HEK293 (cell line): ENCODE results near the gene RNF224.

Source experiments
- CTCF ChIA-PET: fragments of 350-600 bp; formaldehyde crosslinking; extraction: SDS; loops from one replicate; lab custom pipeline; 2021; ENCODE audit warnings: antibody characterized with exemption; lab: Yijun Ruan, JAX
- POLR2A ChIA-PET: fragments of 300-600 bp; formaldehyde crosslinking; extraction: SDS; loops from one replicate; lab custom pipeline; 2020; ENCODE audit warnings: antibody characterized with exemption, inconsistent platforms; lab: Yijun Ruan, JAX
- H3K27ac ChIP-seq: fragments of 200-500 bp; sonication (Bioruptor generic); 2 replicates; pipeline ENCODE4 v1.5.1; 2014; ENCODE audit warnings: low read depth, low read length, control low read depth, inconsistent platforms; ENCODE audit errors: extremely low read depth
- H3K36me3 ChIP-seq, 2 experiments: fragments of 200-500 bp in 1 of 2; sonication (Bioruptor generic) in 1 of 2; 1 replicate in 1 of 2; 2 replicates in 1 of 2; pipeline ENCODE4 v1.5.1; 2014 to 2017; ENCODE audit warnings: inconsistent platforms in 2 of 2, low read length in 2 of 2; ENCODE audit not compliant: control insufficient read depth in 2 of 2, insufficient read depth in 1 of 2
- H3K4me1 ChIP-seq: fragments of 200-500 bp; sonication (Bioruptor generic); 2 replicates; pipeline ENCODE4 v1.5.1; 2014; ENCODE audit warnings: mild to moderate bottlenecking, low read length, inconsistent platforms; ENCODE audit not compliant: control insufficient read depth, insufficient read depth
- H3K4me3 ChIP-seq: 2 replicates; pipeline ENCODE4 v1.5.1; 2011; ENCODE audit warnings: low read depth, mild to moderate bottlenecking, control low read depth, low read length, moderate library complexity
- H3K9me3 ChIP-seq: fragments of 200-500 bp; sonication (Bioruptor generic); 2 replicates; pipeline ENCODE4 v1.5.1; 2014; ENCODE audit warnings: low read depth, low read length, inconsistent platforms; ENCODE audit not compliant: control insufficient read depth, insufficient read depth
- AEBP2 ChIP-seq: fragments of 450-650 bp; formaldehyde crosslinking; IDR thresholded peaks from 2 replicates; pipeline ENCODE4 v1.5.1; 2016; ENCODE audit warnings: missing biosample characterization, missing genetic modification characterization, borderline replicate concordance
- GLIS2 ChIP-seq: fragments of 450-650 bp; formaldehyde crosslinking; IDR thresholded peaks from 2 replicates; pipeline ENCODE4 v1.5.1; 2016; ENCODE audit warnings: missing biosample characterization, missing genetic modification characterization
- KLF7 ChIP-seq: fragments of 450-650 bp; formaldehyde crosslinking; IDR thresholded peaks from 2 replicates; pipeline ENCODE4 v1.5.1; 2016; ENCODE audit warnings: missing biosample characterization, missing genetic modification characterization, borderline replicate concordance
- SALL2 ChIP-seq: fragments of 450-650 bp; formaldehyde crosslinking; IDR thresholded peaks from 2 replicates; pipeline ENCODE4 v1.5.0; 2017; ENCODE audit warnings: missing biosample characterization, mild to moderate bottlenecking, missing genetic modification characterization, borderline replicate concordance
- SCRT1 ChIP-seq: fragments of 450-650 bp; formaldehyde crosslinking; IDR thresholded peaks from 2 replicates; pipeline ENCODE4 v1.5.1; 2016; ENCODE audit warnings: missing biosample characterization, missing genetic modification characterization, borderline replicate concordance
- SCRT2 ChIP-seq: fragments of 450-650 bp; formaldehyde crosslinking; IDR thresholded peaks from 2 replicates; pipeline ENCODE4 v1.5.1; 2016; ENCODE audit warnings: missing biosample characterization, missing genetic modification characterization
- ZNF112 ChIP-seq: fragments of 450-650 bp; formaldehyde crosslinking; IDR thresholded peaks from 2 replicates; pipeline ENCODE4 v1.5.0; 2017; ENCODE audit warnings: missing biosample characterization, missing genetic modification characterization
- ZNF148 ChIP-seq: fragments of 450-650 bp; formaldehyde crosslinking; IDR thresholded peaks from 2 replicates; pipeline ENCODE4 v1.5.0; 2017; ENCODE audit warnings: missing biosample characterization, missing genetic modification characterization, borderline replicate concordance
- ZNF155 ChIP-seq: fragments of 450-650 bp; formaldehyde crosslinking; IDR thresholded peaks from 2 replicates; pipeline ENCODE4 v1.5.1; 2016; ENCODE audit warnings: missing biosample characterization, missing genetic modification characterization
- ZNF354C ChIP-seq: fragments of 450-650 bp; formaldehyde crosslinking; IDR thresholded peaks from 2 replicates; pipeline ENCODE4 v1.5.1; 2016; ENCODE audit warnings: missing biosample characterization, missing genetic modification characterization, low read depth, borderline replicate concordance
- ZNF362 ChIP-seq: fragments of 450-650 bp; formaldehyde crosslinking; IDR thresholded peaks from 2 replicates; pipeline ENCODE4 v1.5.1; 2016; ENCODE audit warnings: missing biosample characterization, missing genetic modification characterization
- ZNF416 ChIP-seq: fragments of 450-650 bp; formaldehyde crosslinking; IDR thresholded peaks from 2 replicates; pipeline ENCODE4 v1.5.1; 2016; ENCODE audit warnings: missing biosample characterization, missing genetic modification characterization
- ZNF426 ChIP-seq: fragments of 450-650 bp; formaldehyde crosslinking; IDR thresholded peaks from 2 replicates; pipeline ENCODE4 v1.5.1; 2017; ENCODE audit warnings: missing biosample characterization, missing genetic modification characterization, mild to moderate bottlenecking, inconsistent platforms, moderate library complexity
- ZNF521 ChIP-seq: fragments of 450-650 bp; formaldehyde crosslinking; IDR thresholded peaks from 2 replicates; pipeline ENCODE4 v1.5.1; 2017; ENCODE audit warnings: missing biosample characterization, mild to moderate bottlenecking, missing genetic modification characterization
- ZNF530 ChIP-seq: fragments of 450-650 bp; formaldehyde crosslinking; IDR thresholded peaks from 2 replicates; pipeline ENCODE4 v1.5.1; 2016; ENCODE audit warnings: low read depth, missing biosample characterization, missing genetic modification characterization
- ZNF585B ChIP-seq: fragments of 450-650 bp; formaldehyde crosslinking; IDR thresholded peaks from 2 replicates; pipeline ENCODE4 v1.5.1; 2016; ENCODE audit warnings: missing biosample characterization, missing genetic modification characterization
- ZNF654 ChIP-seq: fragments of 450-650 bp; formaldehyde crosslinking; IDR thresholded peaks from 2 replicates; pipeline ENCODE4 v1.5.1; 2016; ENCODE audit warnings: low read depth, missing biosample characterization, missing genetic modification characterization
- ZNF776 ChIP-seq: fragments of 450-650 bp; formaldehyde crosslinking; IDR thresholded peaks from 2 replicates; pipeline ENCODE4 v1.5.0; 2017; ENCODE audit warnings: missing biosample characterization, missing genetic modification characterization, borderline replicate concordance
- ZNF777 ChIP-seq: fragments of 450-650 bp; formaldehyde crosslinking; IDR thresholded peaks from 2 replicates; pipeline ENCODE4 v1.5.1; 2017; ENCODE audit warnings: missing biosample characterization, missing genetic modification characterization, borderline replicate concordance
- ZNF843 ChIP-seq: fragments of 450-650 bp; formaldehyde crosslinking; IDR thresholded peaks from 2 replicates; pipeline ENCODE4 v1.5.1; 2016; ENCODE audit warnings: missing biosample characterization, missing genetic modification characterization
- ZSCAN16 ChIP-seq: fragments of 450-650 bp; formaldehyde crosslinking; IDR thresholded peaks from 2 replicates; pipeline ENCODE4 v1.5.1; 2016; ENCODE audit warnings: missing biosample characterization, missing genetic modification characterization
- ZSCAN30 ChIP-seq: fragments of 450-650 bp; IDR thresholded peaks from 2 replicates; pipeline ENCODE4 v1.5.1; 2018; ENCODE audit warnings: missing biosample characterization, mild to moderate bottlenecking, missing genetic modification characterization, moderate library complexity
- TF ChIP-seq, protein P1 (sequence below): fragments of 450-650 bp; formaldehyde crosslinking; optimal IDR thresholded peaks from 2 replicates; pipeline ENCODE3; 2016; ENCODE audit warnings: missing biosample characterization, mild to moderate bottlenecking, missing genetic modification characterization

RNF224 gene

GRCh38 chr9:137273611-137274320 is 46.5 kb downstream of the RNF224 start (continued):
- no peak for TF ChIP-seq ZNF362 (tag by site-specific recombination)
- peak; percentile 15; the same call in 1 of the 2 replicates for TF ChIP-seq GLIS2 (tag by site-specific recombination)
- no peak for TF ChIP-seq ZNF776
- 0 out of 2 replicates have a peak, but pooled peaks have one; percentile 37 for TF ChIP-seq SCRT1 (tag by site-specific recombination)
- no peak for TF ChIP-seq SALL2
- no peak for TF ChIP-seq KLF7 (tag by site-specific recombination)
- no peak for TF ChIP-seq ZNF777
- TF ChIP-seq ZSCAN30 (tag by site-specific recombination) = no peak
- TF ChIP-seq, protein P1, sequence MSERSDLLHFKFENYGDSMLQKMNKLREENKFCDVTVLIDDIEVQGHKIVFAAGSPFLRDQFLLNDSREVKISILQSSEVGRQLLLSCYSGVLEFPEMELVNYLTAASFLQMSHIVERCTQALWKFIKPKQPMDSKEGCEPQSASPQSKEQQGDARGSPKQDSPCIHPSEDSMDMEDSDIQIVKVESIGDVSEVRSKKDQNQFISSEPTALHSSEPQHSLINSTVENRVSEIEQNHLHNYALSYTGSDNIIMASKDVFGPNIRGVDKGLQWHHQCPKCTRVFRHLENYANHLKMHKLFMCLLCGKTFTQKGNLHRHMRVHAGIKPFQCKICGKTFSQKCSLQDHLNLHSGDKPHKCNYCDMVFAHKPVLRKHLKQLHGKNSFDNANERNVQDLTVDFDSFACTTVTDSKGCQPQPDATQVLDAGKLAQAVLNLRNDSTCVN (tag by site-specific recombination) = no peak
- TF ChIP-seq ZNF654 (tag by site-specific recombination) = no peak
- TF ChIP-seq AEBP2 (tag by site-specific recombination) = no peak
- TF ChIP-seq ZNF426 (tag by site-specific recombination) = no peak
- peak; percentile 76 for TF ChIP-seq SCRT2 (tag by site-specific recombination)
- TF ChIP-seq ZNF521 (tag by site-specific recombination) = no peak
- no peak for TF ChIP-seq ZNF530 (tag by site-specific recombination)

GRCh38 chr9:137275203-137275587 is 47.9 kb downstream of the RNF224 start:
- TF ChIP-seq ZNF416 (no peak), ZNF354C (tag by site-specific recombination) (no peak), ZNF155 (tag by site-specific recombination) (no peak), ZNF843 (tag by site-specific recombination) (no peak), ZSCAN16 (tag by site-specific recombination) (no peak), ZNF112 (tag by site-specific recombination) (no peak), ZNF148 (tag by site-specific recombination) (no peak), ZNF585B (tag by site-specific recombination) (no peak)
- TF ChIP-seq, all 188 proteins: peak for 0
- CTCF ChIA-PET = no interaction called here
- no peaks in the 10 kb centered on the region for H3K9me3 ChIP-seq
- POLR2A ChIA-PET = interaction anchor here (0.5 to 1.9 kb wide), 5 partner anchors 14 to 277 kb away, joined by 3 to 7 read pairs (median 3); partner anchors contain the start of genes MRPL41 and TUBB4B
- no peak overlapping the region for H3K4me3 ChIP-seq
- H3K36me3 ChIP-seq = peaks cover 0 to 34% of the 10 kb centered on the region in 2 experiments; a peak in 2 of 3 replicates
- H3K27ac ChIP-seq = no peak overlapping the region
- H3K4me1 ChIP-seq = 0 out of 2 replicates have a peak, but pooled peaks cover 4% of the 10 kb centered on the region
